GM19351 (cell line): Measurements from ENCODE around the gene PRDM5.
"Not testable (repeated sequence)": the region's sequence is repeated elsewhere in the genome, so short reads cannot be mapped to it uniquely, and the experiment has no call there.

Experiments used
- ATAC-seq: cut with Tn5 transposase; IDR thresholded peaks from one replicate; pipeline ENCODE4 v1.9.1; 2021; ENCODE audit warnings: mild to moderate bottlenecking, moderate library complexity; ENCODE audit not compliant: unreplicated experiment

Gene PRDM5

DNA sequence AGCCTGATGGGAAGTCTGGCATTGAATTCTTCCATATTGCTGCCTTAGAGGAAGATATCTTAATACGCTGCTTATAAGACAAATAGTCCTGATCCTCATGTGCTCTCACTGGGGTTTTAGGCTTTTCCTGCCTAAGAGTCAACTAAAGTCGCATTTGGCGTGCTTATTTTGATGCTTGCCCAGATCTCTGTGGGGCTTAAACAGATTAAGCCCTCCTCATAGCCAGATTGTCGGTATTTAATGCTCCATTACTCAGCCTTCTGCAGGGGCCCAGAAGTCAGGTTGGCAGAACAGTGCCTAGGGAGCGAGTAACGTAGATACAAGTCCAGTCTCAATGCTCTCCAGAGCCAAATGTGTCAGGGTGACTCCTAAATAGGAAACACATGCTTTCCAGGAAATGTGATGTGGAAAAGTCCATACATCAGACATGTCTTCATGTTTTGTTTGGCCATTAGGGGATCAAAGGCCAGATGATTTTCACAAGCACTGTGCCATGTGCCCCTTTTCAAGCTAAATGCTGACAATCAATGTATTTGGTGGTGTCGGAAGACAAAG lies 262.8 kb downstream of the PRDM5 start:
- ATAC-seq: no peak

DNA sequence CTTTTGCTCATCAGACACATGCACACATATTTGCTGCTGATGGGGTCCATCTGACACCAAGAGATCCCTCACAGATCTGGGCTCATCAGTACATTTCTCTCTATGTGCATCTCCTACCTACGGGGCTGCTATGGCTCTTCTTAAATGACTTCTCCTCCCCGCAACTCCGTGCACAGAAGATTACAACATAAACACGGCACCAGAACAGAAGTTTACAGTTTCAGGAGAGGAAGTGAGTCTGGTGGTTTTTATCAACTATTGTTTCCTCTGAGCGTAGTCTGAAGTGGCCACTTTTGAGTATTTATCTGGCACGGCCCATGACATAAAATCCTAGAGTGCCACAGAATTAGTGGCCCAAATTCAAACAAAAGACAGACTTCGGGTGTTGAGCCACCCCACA lies 263.8 kb downstream of the PRDM5 start:
- ATAC-seq: no peak

DNA sequence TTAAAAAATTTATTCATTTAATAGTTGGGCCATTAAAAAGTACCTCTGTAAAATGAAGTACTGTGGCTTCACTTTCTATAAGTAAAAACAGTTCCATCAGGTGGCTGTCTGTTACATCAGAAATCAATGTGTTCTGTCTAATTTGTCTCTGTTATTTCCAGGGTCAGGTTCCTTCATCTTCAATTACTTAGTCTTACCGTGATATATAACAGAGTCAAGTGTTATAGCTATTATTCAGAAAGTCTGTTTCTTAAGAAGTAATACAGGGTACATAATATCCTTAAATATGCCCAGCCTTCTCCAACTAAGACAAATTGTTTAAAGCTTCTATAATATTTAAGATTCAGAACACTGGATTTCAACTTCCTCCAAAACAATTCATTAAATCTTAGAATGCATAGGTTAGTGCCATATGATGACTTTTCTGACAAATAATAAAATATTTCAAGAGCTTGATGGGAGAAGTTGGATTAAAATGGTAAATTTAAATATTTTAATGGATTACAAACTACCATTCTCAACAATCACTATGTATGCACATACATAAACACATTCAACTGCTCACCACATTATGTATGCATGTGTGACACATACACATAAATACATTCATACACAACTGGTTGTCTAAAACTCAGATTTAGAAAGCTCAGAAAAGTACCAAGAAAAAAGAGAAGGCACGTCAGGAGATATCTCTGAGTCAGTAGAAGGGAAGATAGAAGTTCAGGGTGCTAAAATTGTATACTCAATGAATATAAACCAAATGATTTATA lies 268.5 kb downstream of the PRDM5 start:
- ATAC-seq: no peak

DNA sequence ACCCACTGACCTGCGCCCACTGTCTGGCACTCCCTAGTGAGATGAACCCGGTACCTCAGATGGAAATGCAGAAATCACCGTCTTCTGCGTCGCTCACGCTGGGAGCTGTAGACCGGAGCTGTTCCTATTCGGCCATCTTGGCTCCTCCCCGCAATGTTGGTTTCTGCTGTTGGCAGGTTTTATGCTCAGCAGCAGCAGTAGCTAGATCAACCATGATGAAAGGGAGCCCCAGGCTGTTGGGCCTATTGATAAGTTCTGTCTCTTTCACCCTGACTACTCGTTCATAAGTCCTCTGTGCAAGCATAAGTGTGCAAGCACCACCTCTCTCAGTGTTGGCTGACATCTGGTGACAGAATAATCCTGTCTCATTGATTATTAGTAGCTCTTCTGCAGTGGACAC lies 274.2 kb downstream of the PRDM5 start:
- not testable (repeated sequence) for ATAC-seq
